ENCODE measurements around the gene HSPA4L. TPM values are rescaled to one million over a fixed set of nuclear protein-coding genes. Genes with fewer than 3 reads are reported as not detected.

The HSPA4L gene
- total and polyA plus RNA-seq, 2 donors (not counting 1 experiment from before 2014, with no cell fraction given), result not detected

DNA sequence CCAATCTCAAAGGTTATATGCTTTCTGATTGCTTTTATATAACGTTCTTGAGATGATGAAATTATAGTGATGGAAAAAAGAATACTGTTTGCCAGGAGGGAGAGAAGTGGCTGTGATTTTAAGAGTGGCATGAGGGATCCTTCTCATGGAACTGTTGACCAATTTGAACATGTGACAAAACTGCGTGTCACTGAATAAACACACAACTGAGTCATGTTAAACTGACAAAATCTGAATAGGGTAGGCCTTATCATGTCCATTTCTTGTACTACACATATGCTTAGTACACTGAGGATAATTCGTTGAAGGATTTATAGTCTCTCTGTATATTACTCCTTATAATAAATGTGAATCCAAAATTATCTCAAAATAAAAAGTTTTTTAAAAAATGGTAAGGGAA is 22.2 kb upstream of the HSPA4L start:
- Histone ChIP-seq H3K79me2 (ENCODE audit: control insufficient read depth, insufficient read depth, low read length) (no peaks in the 10 kb centered on the region), H3K4me3 (ENCODE audit: control extremely low read depth in 1 of 5, extremely low read depth in 1 of 5, insufficient read depth in 1 of 5, low read depth in 2 of 5, low read length in 4 of 5) (no peak overlapping the region), H3K27me3 (replicated peaks in 1 of 4; ENCODE audit: control extremely low read depth in 1 of 4, control insufficient read depth in 3 of 4, insufficient read depth in 4 of 4, low read length in 3 of 4) (no peaks in the 10 kb centered on the region), H3K4me1 (ENCODE audit: control insufficient read depth in 2 of 2, insufficient read depth in 2 of 2, low read length in 2 of 2) (no peaks in the 10 kb centered on the region), H4K20me1 (ENCODE audit: control insufficient read depth, insufficient read depth, low read length, poor library complexity, severe bottlenecking) (no peaks in the 10 kb centered on the region), H3K9ac (ENCODE audit: low read length) (no peak overlapping the region), H3K4me2 (replicated peaks; ENCODE audit: low read depth, low read length, poor library complexity, severe bottlenecking) (no peak overlapping the region), H3K36me3 (replicated peaks in 1 of 2; ENCODE audit: control extremely low read depth in 1 of 2, control insufficient read depth in 1 of 2, extremely low read depth in 1 of 2, insufficient read depth in 2 of 2, low read length in 1 of 2) (no peaks in the 10 kb centered on the region), H2AFZ (ENCODE audit: insufficient read depth, low read depth, low read length, poor library complexity, severe bottlenecking) (no peak overlapping the region), H3K27ac (ENCODE audit: low read length in 2 of 2) (no peak overlapping the region), H3K9me3 (ENCODE audit: control extremely low read depth in 1 of 3, control insufficient read depth in 2 of 3, insufficient read depth in 1 of 3, low read length in 2 of 3) (peaks cover 0 to 2% (median 2%) of the 10 kb centered on the region in 3 donors)
- 100% methylated on average over 1 of the region's 3 CpGs for WGBS (ENCODE audit: insufficient coverage)
- TF ChIP-seq, protein P1, sequence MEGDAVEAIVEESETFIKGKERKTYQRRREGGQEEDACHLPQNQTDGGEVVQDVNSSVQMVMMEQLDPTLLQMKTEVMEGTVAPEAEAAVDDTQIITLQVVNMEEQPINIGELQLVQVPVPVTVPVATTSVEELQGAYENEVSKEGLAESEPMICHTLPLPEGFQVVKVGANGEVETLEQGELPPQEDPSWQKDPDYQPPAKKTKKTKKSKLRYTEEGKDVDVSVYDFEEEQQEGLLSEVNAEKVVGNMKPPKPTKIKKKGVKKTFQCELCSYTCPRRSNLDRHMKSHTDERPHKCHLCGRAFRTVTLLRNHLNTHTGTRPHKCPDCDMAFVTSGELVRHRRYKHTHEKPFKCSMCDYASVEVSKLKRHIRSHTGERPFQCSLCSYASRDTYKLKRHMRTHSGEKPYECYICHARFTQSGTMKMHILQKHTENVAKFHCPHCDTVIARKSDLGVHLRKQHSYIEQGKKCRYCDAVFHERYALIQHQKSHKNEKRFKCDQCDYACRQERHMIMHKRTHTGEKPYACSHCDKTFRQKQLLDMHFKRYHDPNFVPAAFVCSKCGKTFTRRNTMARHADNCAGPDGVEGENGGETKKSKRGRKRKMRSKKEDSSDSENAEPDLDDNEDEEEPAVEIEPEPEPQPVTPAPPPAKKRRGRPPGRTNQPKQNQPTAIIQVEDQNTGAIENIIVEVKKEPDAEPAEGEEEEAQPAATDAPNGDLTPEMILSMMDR (IDR thresholded peaks at IDR 0.05), result no peak
- TF ChIP-seq EZH2 (IDR thresholded peaks at IDR 0.05; ENCODE audit: borderline replicate concordance, insufficient read depth, low read depth, low read length, poor library complexity, severe bottlenecking), result no peak
- peaks cover 2% of the 10 kb centered on the region for H3K9me3 Mint-ChIP-seq (ENCODE audit: insufficient read depth)
- no peaks in the 10 kb centered on the region for H3K4me1 Mint-ChIP-seq
- POLR2A ChIA-PET, result no interaction called here
- H3K27ac Mint-ChIP-seq, result no peak overlapping the region
- intact Hi-C loops (cut with micrococcal nuclease), result no loop called here
- no peak for DNase-seq
- ATAC-seq (ENCODE audit: low read depth), result no peak
- H3K4me3 Mint-ChIP-seq, result no peak overlapping the region
- CTCF ChIA-PET, result no interaction called here
- peaks cover 3% of the 10 kb centered on the region for H3K27me3 Mint-ChIP-seq

DNA sequence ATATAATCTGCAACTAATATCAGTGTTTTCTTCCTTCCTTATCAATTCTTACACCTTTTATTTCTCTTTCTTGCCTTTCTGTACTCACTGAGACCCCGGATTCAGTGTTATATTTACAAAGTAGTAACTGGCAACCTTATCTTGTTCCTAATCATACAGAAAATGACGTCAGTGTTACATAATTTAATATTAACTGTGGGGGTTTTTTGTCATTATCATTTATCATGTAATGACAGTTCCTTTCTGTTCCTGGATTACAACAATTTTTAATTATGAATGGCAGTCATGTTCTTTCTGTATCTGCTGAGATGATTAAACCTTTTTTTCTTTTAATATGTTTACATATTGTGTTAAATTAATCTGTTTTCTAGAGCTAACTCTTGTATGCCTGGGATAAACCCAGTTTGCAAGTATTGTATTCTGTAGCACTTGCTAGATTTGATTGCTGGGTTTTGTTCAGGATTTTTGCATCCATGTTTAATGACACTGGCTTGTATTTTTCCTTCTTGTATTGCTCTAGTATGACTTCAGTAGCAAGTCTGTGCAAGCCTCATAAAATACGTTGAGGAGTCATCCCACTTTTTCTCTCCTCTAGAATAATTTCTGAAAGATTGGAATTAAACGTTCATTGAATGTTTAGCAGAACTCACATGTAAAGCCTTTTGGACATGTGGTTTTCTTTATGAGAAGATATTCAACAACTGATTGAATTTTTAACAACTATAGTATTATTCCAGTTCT is 10.4 kb upstream of the HSPA4L start:
- CTCF ChIA-PET, result no interaction called here
- H3K27ac Mint-ChIP-seq, result no peak overlapping the region
- H4K20me1 ChIP-seq (ENCODE audit: control insufficient read depth, insufficient read depth, low read length, poor library complexity, severe bottlenecking), result no peaks in the 10 kb centered on the region
- no peak overlapping the region for H3K4me3 Mint-ChIP-seq
- no peaks in the 10 kb centered on the region for H3K9me3 ChIP-seq (ENCODE audit: control extremely low read depth in 1 of 3, control insufficient read depth in 2 of 3, insufficient read depth in 1 of 3, low read length in 2 of 3)
- POLR2A ChIA-PET, result no interaction called here
- intact Hi-C loops (cut with micrococcal nuclease), result no loop called here
- DNase-seq (no peak), ATAC-seq (ENCODE audit: low read depth) (no peak)
- H3K4me2 ChIP-seq (replicated peaks; ENCODE audit: low read depth, low read length, poor library complexity, severe bottlenecking), result no peak overlapping the region
- H3K27me3 Mint-ChIP-seq, result peaks cover 30% of the 10 kb centered on the region
- no peak overlapping the region for H3K9ac ChIP-seq (ENCODE audit: low read length)
- no peak for TF ChIP-seq EZH2 (IDR thresholded peaks at IDR 0.05; ENCODE audit: borderline replicate concordance, insufficient read depth, low read depth, low read length, poor library complexity, severe bottlenecking)
- TF ChIP-seq, protein P1 (IDR thresholded peaks at IDR 0.05), result no peak
- H3K27me3 ChIP-seq (replicated peaks in 1 of 4; ENCODE audit: control extremely low read depth in 1 of 4, control insufficient read depth in 3 of 4, insufficient read depth in 4 of 4, low read length in 3 of 4), result peaks cover 0 to 12% (median 0%) of the 10 kb centered on the region in 4 experiments
- no peaks in the 10 kb centered on the region for H3K79me2 ChIP-seq (ENCODE audit: control insufficient read depth, insufficient read depth, low read length)
- H3K4me1 Mint-ChIP-seq, result no peaks in the 10 kb centered on the region
- no peaks in the 10 kb centered on the region for H3K9me3 Mint-ChIP-seq (ENCODE audit: insufficient read depth)
- WGBS (ENCODE audit: insufficient coverage), result no CpG with 5 or more reads among the region's 4 CpGs
- no peaks in the 10 kb centered on the region for H3K4me1 ChIP-seq (ENCODE audit: control insufficient read depth in 2 of 2, insufficient read depth in 2 of 2, low read length in 2 of 2)
- H3K36me3 ChIP-seq (replicated peaks in 1 of 2; ENCODE audit: control extremely low read depth in 1 of 2, control insufficient read depth in 1 of 2, extremely low read depth in 1 of 2, insufficient read depth in 2 of 2, low read length in 1 of 2), result no peaks in the 10 kb centered on the region
- H2AFZ ChIP-seq (ENCODE audit: insufficient read depth, low read depth, low read length, poor library complexity, severe bottlenecking), result no peak overlapping the region
- no peak overlapping the region for H3K27ac ChIP-seq (ENCODE audit: low read length in 2 of 2)
- H3K4me3 ChIP-seq (ENCODE audit: control extremely low read depth in 1 of 5, extremely low read depth in 1 of 5, insufficient read depth in 1 of 5, low read depth in 2 of 5, low read length in 4 of 5), result no peak overlapping the region
